Progenitor cell of endocrine pancreas (in vitro differentiated cells): ENCODE data around the gene DOCK6. TPM values are rescaled to one million over a fixed set of nuclear protein-coding genes. Genes with fewer than 3 reads are reported as not detected.

Experiments used
- DNase-seq: peaks from one replicate; pipeline ENCODE4 v3.0.0; 2021; ENCODE audit warnings: low spot score; ENCODE audit not compliant: unreplicated experiment
- H3K27ac Mint-ChIP-seq: 2 replicates; pipeline ENCODE4 v1.8.0; 2021; ENCODE audit warnings: mild to moderate bottlenecking, moderate library complexity, mixed read lengths
- H3K27me3 Mint-ChIP-seq: 2 replicates; pipeline ENCODE4 v1.8.0; 2021; ENCODE audit warnings: mixed read lengths
- H3K36me3 Mint-ChIP-seq: 2 replicates; pipeline ENCODE4 v1.8.0; 2022; ENCODE audit warnings: mixed read lengths; ENCODE audit not compliant: insufficient read depth
- H3K4me1 Mint-ChIP-seq: 2 replicates; pipeline ENCODE4 v1.8.0; 2021; ENCODE audit warnings: low read depth, mixed read lengths
- H3K4me3 Mint-ChIP-seq: 2 replicates; pipeline ENCODE4 v1.8.0; 2021; ENCODE audit warnings: low read depth, mild to moderate bottlenecking, moderate library complexity, mixed read lengths
- H3K9me3 Mint-ChIP-seq: 2 replicates; pipeline ENCODE4 v1.8.0; 2021; ENCODE audit warnings: low read depth, mixed read lengths
- total RNA-seq: library from RNA; stranded (reverse); gene quantifications from 2 replicates; pipeline ENCODE4 v1.2.1, GENCODE V29; 2021
- TF ChIP-seq, protein P1 (sequence below): fragments of 200-600 bp; sonication (generic); IDR thresholded peaks from one replicate; pipeline ENCODE4 v1.5.0; 2021; ENCODE audit warnings: antibody characterized with exemption, mild to moderate bottlenecking; ENCODE audit not compliant: unreplicated experiment

Gene DOCK6
- total RNA-seq, 1 donor from 2014 or later, result 88.0 TPM

- Mint-ChIP-seq H3K4me3 (no peak overlapping the region), H3K27me3 (no peaks in the 10 kb centered on the region), H3K4me1 (no peaks in the 10 kb centered on the region), H3K27ac (no peak overlapping the region), H3K36me3 (peaks cover 21% of the 10 kb centered on the region), H3K9me3 (no peaks in the 10 kb centered on the region)
- TF ChIP-seq, protein P1, sequence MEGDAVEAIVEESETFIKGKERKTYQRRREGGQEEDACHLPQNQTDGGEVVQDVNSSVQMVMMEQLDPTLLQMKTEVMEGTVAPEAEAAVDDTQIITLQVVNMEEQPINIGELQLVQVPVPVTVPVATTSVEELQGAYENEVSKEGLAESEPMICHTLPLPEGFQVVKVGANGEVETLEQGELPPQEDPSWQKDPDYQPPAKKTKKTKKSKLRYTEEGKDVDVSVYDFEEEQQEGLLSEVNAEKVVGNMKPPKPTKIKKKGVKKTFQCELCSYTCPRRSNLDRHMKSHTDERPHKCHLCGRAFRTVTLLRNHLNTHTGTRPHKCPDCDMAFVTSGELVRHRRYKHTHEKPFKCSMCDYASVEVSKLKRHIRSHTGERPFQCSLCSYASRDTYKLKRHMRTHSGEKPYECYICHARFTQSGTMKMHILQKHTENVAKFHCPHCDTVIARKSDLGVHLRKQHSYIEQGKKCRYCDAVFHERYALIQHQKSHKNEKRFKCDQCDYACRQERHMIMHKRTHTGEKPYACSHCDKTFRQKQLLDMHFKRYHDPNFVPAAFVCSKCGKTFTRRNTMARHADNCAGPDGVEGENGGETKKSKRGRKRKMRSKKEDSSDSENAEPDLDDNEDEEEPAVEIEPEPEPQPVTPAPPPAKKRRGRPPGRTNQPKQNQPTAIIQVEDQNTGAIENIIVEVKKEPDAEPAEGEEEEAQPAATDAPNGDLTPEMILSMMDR, result no peak
- no peak for DNase-seq
Measured at GRCh38 chr19:11174336-11174735, 88.0 kb downstream of the DOCK6 start.

- no peak for DNase-seq
- no peaks in the 10 kb centered on the region for H3K27me3 Mint-ChIP-seq
- H3K4me1 Mint-ChIP-seq, result no peaks in the 10 kb centered on the region
- TF ChIP-seq, protein P1, result no peak
- peaks cover 21% of the 10 kb centered on the region for H3K36me3 Mint-ChIP-seq
- no peaks in the 10 kb centered on the region for H3K9me3 Mint-ChIP-seq
- H3K4me3 Mint-ChIP-seq, result no peak overlapping the region
- H3K27ac Mint-ChIP-seq, result no peak overlapping the region
Measured at GRCh38 chr19:11173516-11174155, 88.7 kb downstream of the DOCK6 start.

GRCh38 chr19:11172576-11172975 is 89.7 kb downstream of the DOCK6 start:
- no peak overlapping the region for H3K27ac Mint-ChIP-seq
- H3K4me1 Mint-ChIP-seq, result no peaks in the 10 kb centered on the region
- no peaks in the 10 kb centered on the region for H3K9me3 Mint-ChIP-seq
- DNase-seq, result no peak
- TF ChIP-seq, protein P1, result no peak
- peaks cover 19% of the 10 kb centered on the region for H3K36me3 Mint-ChIP-seq
- no peak overlapping the region for H3K4me3 Mint-ChIP-seq
- H3K27me3 Mint-ChIP-seq, result no peaks in the 10 kb centered on the region

DNA sequence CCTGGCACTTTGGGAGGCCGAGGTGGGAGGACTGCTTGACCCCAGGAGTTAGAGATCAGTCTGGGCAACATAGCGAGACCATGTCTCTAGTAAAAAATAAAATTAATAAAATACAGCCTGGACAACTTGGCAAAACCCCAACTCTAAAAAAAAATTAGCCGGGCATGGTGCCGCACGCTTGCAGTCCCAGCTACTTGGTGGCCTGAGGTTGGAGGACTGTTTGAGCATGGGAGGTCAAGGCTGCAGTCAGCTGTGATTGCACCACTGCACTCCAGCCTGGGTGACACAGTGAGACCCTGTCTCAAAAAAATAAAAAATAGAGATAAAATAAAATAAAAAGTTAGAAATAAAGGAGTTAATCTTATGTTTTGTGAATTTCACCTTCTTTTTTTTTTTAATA is 91.2 kb downstream of the DOCK6 start:
- Mint-ChIP-seq H3K36me3 (peaks cover 17% of the 10 kb centered on the region), H3K27ac (no peak overlapping the region), H3K9me3 (no peaks in the 10 kb centered on the region), H3K4me3 (no peak overlapping the region), H3K4me1 (no peaks in the 10 kb centered on the region), H3K27me3 (no peaks in the 10 kb centered on the region)
- TF ChIP-seq, protein P1, result no peak
- DNase-seq, result no peak

DNA sequence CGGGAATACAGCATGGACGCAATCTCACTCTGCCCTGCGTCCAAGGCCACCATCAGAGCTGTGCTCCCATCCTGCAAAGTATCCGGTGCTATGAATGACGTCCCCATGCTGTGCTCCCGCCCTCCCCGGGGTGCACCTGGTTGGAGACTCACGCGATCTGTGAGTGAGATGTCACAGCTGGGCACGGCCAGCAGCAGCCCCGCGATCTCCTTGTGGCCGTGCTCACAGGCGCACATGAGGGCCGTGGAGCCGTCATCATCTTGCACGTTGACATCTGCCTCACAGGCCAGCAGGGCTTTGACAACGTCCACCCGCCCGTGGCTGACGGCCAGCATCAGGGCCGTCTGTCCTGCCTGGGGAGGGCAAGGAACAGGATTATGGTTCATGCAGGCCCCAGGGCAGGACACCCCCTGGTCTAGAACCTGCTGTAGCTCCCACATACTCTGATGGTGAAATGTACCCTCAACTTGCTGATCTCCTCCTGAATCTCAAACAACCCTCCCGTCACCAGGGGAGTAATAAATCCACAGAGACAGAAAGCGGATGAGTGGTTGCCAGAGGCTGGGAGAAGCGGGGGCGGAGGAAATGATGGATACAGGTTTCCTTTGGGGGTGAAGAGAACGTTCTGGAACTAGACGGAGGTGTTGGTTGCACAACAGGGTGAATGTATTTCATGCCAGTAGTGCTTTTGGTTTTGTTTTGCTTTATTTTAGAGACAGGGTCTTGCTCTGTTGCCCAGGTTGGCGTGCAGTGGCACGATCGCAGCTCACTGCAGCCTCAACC is 92.2 kb downstream of the DOCK6 start:
- TF ChIP-seq, protein P1, result no peak
- DNase-seq, result no peak
- Mint-ChIP-seq H3K4me3 (no peak overlapping the region), H3K36me3 (peaks cover 15% of the 10 kb centered on the region), H3K27me3 (no peaks in the 10 kb centered on the region), H3K4me1 (no peaks in the 10 kb centered on the region), H3K9me3 (no peaks in the 10 kb centered on the region), H3K27ac (no peak overlapping the region)
